Esophagus muscularis mucosa (tissue), 4 donors: ENCODE results near the gene G2E3. TPM values are rescaled to one million over a fixed set of nuclear protein-coding genes. Genes with fewer than 3 reads are reported as not detected.
A peak's percentile ranks its signal among the peaks of the same experiment; 100 is the strongest.

Source experiments
- DNase-seq: peaks from one replicate; pipeline ENCODE4 v3.0.0-alpha.2; 2017; ENCODE audit errors: extremely low spot score
- H3K27ac ChIP-seq, 4 donors: fragments of 200-600 bp; sonication (generic); replicated peaks in 1 of 4; 1 replicate in 3 of 4; 2 replicates in 1 of 4; pipeline ENCODE4 v1.5.1; 2016 to 2019; ENCODE audit warnings: mild to moderate bottlenecking in 1 of 4
- H3K27me3 ChIP-seq, 4 donors: fragments of 200-600 bp; sonication (generic); one replicate each; pipeline versions ENCODE4 v1.5.1 to v1.6.0; 2016 to 2019
- H3K36me3 ChIP-seq, 4 donors: fragments of 200-600 bp; sonication (generic); one replicate each; pipeline ENCODE4 v1.5.1; 2016 to 2019
- H3K4me1 ChIP-seq, 4 donors: fragments of 200-600 bp; sonication (generic); one replicate each; pipeline ENCODE4 v1.5.1; 2016 to 2019
- H3K4me3 ChIP-seq, 4 donors: fragments of 200-600 bp; sonication (generic); 1 replicate in 2 of 4; 2 replicates in 2 of 4; pipeline ENCODE4 v1.5.1; 2016 to 2019; ENCODE audit warnings: mild to moderate bottlenecking in 4 of 4, moderate library complexity in 1 of 4
- H3K9me3 ChIP-seq, 4 donors: fragments of 200-600 bp; sonication (generic); 1 replicate in 3 of 4; 2 replicates in 1 of 4; pipeline ENCODE4 v1.5.1; 2016 to 2019
- EP300 ChIP-seq: sonication (generic); formaldehyde crosslinking; IDR thresholded peaks from one replicate; pipeline ENCODE4 v1.6.1; 2017; ENCODE audit warnings: antibody characterized with exemption
- POLR2A ChIP-seq: fragments of 450-650 bp; IDR thresholded peaks from one replicate; pipeline ENCODE4 v1.6.1; 2017; ENCODE audit warnings: antibody characterized with exemption, moderate library complexity, mild to moderate bottlenecking, low read depth
- POLR2AphosphoS5 ChIP-seq, 2 donors: sonication (generic); formaldehyde crosslinking; IDR thresholded peaks; one replicate each; pipeline ENCODE4 v1.6.1; 2017; ENCODE audit warnings: antibody characterized with exemption in 2 of 2
- WGBS: methylation state at CpG from one replicate; pipeline ENCODE4 v1.1.5; 2018; 5-methylcytosine and 5-hydroxymethylcytosine counted together
- intact Hi-C: fragments of 100-400 bp; cut with DNase I; formaldehyde crosslinking; loops from one replicate; pipeline ENCODE4 v1.15.1; 2023
- total RNA-seq, 4 donors: library from RNA; depleted of rRNA; stranded (reverse); fragments of >200 nt; gene quantifications; one replicate each; pipeline versions ENCODE4 v1.1.0 to v1.2.1, GENCODE V29; 2016
- TF ChIP-seq, protein P1 (sequence below), 3 experiments: fragments of 200-600 bp in 2 of 3; fragments of 450-650 bp in 1 of 3; sonication (generic) in 2 of 3; IDR thresholded peaks; one replicate each; pipeline ENCODE4 v1.5.1; 2017 to 2019; ENCODE audit warnings: antibody characterized with exemption in 3 of 3, mild to moderate bottlenecking in 2 of 3, moderate library complexity in 1 of 3

G2E3 gene
- total RNA-seq, 4 donors from 2014 or later, result 6.7 to 10.0 (median 8.9) TPM

DNA sequence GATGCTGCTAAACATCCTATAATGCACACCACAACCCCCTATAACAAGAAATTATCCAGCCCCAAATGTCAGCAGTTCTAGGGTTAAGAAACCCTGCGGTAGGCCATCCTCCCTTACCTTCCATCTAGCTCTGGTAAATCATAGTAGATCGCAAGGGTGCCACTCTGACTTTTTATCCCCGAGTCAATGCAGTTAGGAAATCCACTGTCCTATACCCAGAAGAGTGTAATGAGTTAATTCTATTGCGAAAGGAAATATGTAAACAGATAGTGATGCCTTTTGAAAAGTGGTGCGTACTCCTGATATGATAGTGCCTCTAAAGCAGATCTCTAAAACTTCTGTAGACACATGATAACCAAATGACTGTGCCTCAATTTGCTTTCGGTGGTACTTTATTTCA lies 93.0 kb downstream of the G2E3 start:
- intact Hi-C loops, result no loop called here
- Histone ChIP-seq H3K27me3 (no peaks in the 10 kb centered on the region), H3K36me3 (peaks cover 14 to 81% (median 50%) of the 10 kb centered on the region in 4 donors), H3K9me3 (no peaks in the 10 kb centered on the region), H3K4me3 (no peak overlapping the region), H3K4me1 (no peaks in the 10 kb centered on the region), H3K27ac (no peak overlapping the region)
- no peak for DNase-seq
- no peak for TF ChIP-seq POLR2A
- TF ChIP-seq EP300, result no peak
- no peak for TF ChIP-seq POLR2AphosphoS5 (IDR thresholded peaks at IDR 0.05)
- TF ChIP-seq, protein P1, sequence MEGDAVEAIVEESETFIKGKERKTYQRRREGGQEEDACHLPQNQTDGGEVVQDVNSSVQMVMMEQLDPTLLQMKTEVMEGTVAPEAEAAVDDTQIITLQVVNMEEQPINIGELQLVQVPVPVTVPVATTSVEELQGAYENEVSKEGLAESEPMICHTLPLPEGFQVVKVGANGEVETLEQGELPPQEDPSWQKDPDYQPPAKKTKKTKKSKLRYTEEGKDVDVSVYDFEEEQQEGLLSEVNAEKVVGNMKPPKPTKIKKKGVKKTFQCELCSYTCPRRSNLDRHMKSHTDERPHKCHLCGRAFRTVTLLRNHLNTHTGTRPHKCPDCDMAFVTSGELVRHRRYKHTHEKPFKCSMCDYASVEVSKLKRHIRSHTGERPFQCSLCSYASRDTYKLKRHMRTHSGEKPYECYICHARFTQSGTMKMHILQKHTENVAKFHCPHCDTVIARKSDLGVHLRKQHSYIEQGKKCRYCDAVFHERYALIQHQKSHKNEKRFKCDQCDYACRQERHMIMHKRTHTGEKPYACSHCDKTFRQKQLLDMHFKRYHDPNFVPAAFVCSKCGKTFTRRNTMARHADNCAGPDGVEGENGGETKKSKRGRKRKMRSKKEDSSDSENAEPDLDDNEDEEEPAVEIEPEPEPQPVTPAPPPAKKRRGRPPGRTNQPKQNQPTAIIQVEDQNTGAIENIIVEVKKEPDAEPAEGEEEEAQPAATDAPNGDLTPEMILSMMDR (IDR thresholded peaks at IDR 0.05), result no peak
- 80% methylated on average over 6 of the region's 6 CpGs for WGBS

DNA sequence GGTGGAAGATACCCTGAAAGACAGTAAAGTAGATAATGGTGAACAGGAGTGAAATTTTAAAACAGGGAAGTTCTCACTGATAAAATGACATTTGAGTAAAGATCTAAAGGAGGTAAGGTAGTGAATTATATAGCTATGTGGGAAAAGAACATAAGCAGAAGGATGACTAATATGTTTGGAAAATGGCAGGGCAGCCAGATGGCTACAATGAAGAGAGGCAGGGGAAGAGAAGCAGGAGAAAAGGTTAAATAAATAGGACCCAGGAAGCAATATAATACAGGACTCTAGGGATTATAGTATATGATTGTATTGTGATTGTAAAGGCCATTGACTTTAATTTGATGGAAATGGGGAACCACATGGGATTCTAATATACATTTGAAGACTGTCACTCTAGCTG lies 96.2 kb downstream of the G2E3 start:
- peaks cover 12 to 72% (median 55%) of the 10 kb centered on the region in 4 donors for H3K36me3 ChIP-seq
- DNase-seq, result no peak
- no peaks in the 10 kb centered on the region for H3K4me1 ChIP-seq
- H3K27me3 ChIP-seq, result no peaks in the 10 kb centered on the region
- TF ChIP-seq POLR2AphosphoS5 (IDR thresholded peaks at IDR 0.05) (no peak), POLR2A (no peak)
- no peak overlapping the region for H3K27ac ChIP-seq
- no peaks in the 10 kb centered on the region for H3K9me3 ChIP-seq
- H3K4me3 ChIP-seq, result no peak overlapping the region
- intact Hi-C loops, result loop anchor here (5.0 kb wide), 1 partner anchor 37 kb away; no protein-coding TSS in a partner anchor

DNA sequence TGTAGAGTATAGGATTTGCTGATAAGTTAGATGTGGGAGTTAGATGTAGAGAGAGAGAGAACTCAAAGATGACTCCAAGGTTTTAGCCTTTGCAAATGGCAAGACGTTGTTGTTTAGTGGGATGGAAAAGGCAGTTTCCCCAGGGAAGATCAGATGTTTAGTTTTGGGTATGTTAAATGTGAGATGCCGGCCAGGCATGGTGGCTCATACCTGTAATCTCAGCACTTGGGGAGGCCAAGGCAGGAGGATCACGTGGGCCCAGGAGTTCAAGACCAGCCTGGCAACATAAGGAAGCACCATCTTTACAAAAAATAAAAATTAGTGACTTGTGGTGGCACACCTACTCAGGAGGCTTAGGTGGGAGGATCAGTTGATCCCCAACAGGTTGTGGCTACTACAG lies 96.7 kb downstream of the G2E3 start:
- Histone ChIP-seq H3K27me3 (no peaks in the 10 kb centered on the region), H3K9me3 (no peaks in the 10 kb centered on the region), H3K36me3 (peaks cover 6 to 72% (median 54%) of the 10 kb centered on the region in 4 donors), H3K4me3 (no peak overlapping the region), H3K27ac (no peak overlapping the region), H3K4me1 (no peaks in the 10 kb centered on the region)
- WGBS, result 93% methylated on average over 3 of the region's 3 CpGs
- DNase-seq, result no peak
- intact Hi-C loops, result loop anchor here (5.0 kb wide), 1 partner anchor 37 kb away; no protein-coding TSS in a partner anchor
- no peak for TF ChIP-seq POLR2AphosphoS5 (IDR thresholded peaks at IDR 0.05)
- TF ChIP-seq EP300, result no peak
- TF ChIP-seq, protein P1 (IDR thresholded peaks at IDR 0.05), result no peak
- TF ChIP-seq POLR2A, result no peak

DNA sequence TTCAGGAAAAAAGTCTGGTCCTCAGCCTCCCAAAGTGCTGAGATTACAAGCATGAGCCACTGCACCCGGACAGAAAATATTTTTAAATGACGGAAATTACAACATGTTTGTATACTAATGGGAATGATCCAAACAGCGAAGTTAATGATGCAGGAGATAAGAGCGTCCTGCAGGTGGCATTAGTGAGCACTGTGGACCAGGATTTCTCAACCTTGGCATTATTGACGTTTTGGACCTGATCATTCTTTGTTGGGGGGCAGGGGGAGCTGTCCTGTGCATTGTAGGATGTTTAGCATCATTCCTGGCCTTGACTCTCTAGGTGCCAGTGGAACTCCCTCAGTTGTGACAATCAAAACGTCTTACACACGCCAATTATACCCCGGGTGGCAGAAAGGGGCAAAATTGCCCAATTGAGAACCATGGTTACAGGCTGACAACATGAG lies 97.3 kb downstream of the G2E3 start:
- 60% methylated on average over 8 of the region's 8 CpGs for WGBS
- intact Hi-C loops, result loop anchor here (5.0 kb wide), 1 partner anchor 36 kb away; no protein-coding TSS in a partner anchor
- H3K4me3 ChIP-seq, result no peak overlapping the region
- H3K27me3 ChIP-seq, result no peaks in the 10 kb centered on the region
- DNase-seq, result no peak
- peaks cover 6 to 72% (median 55%) of the 10 kb centered on the region in 4 donors for H3K36me3 ChIP-seq
- TF ChIP-seq, protein P1 (IDR thresholded peaks at IDR 0.05), result peak; percentile 48 to 75 (median 48)
- TF ChIP-seq POLR2A (no peak), EP300 (no peak), POLR2AphosphoS5 (IDR thresholded peaks at IDR 0.05) (no peak)
- H3K27ac ChIP-seq, result no peak overlapping the region
- no peaks in the 10 kb centered on the region for H3K4me1 ChIP-seq
- no peaks in the 10 kb centered on the region for H3K9me3 ChIP-seq

DNA sequence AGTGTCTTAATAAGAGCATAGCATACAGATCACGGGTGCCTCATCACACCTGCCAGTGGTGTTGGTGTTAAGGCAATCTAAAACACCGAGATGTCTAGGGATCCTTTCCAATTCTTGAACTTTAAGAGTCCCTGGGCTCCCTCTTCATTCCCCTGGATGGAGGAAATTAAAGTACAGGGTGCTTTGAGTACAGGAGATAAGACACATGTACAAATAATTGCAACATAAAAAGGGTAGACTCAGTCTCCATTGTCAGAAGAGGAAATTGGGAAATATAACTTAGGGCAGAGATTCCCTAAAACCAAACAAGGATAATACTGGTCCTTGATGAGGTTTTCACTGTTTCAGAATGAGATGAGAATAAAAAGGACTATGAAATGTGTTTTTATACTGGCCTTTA lies 98.1 kb downstream of the G2E3 start:
- Histone ChIP-seq H3K9me3 (no peaks in the 10 kb centered on the region), H3K4me3 (no peak overlapping the region), H3K27ac (no peak overlapping the region), H3K27me3 (no peaks in the 10 kb centered on the region), H3K36me3 (peaks cover 6 to 72% (median 49%) of the 10 kb centered on the region in 4 donors), H3K4me1 (peaks cover 0 to 1% (median 0%) of the 10 kb centered on the region in 4 donors)
- intact Hi-C loops, result loop anchor here (5.0 kb wide), 1 partner anchor 35 kb away; no protein-coding TSS in a partner anchor
- 75% methylated on average over 2 of the region's 2 CpGs for WGBS
- no peak for DNase-seq
- no peak for TF ChIP-seq EP300
- TF ChIP-seq, protein P1 (IDR thresholded peaks at IDR 0.05), result no peak
- no peak for TF ChIP-seq POLR2AphosphoS5 (IDR thresholded peaks at IDR 0.05)
- no peak for TF ChIP-seq POLR2A
